ENCODE data around the gene NEK4.

Gene NEK4

DNA sequence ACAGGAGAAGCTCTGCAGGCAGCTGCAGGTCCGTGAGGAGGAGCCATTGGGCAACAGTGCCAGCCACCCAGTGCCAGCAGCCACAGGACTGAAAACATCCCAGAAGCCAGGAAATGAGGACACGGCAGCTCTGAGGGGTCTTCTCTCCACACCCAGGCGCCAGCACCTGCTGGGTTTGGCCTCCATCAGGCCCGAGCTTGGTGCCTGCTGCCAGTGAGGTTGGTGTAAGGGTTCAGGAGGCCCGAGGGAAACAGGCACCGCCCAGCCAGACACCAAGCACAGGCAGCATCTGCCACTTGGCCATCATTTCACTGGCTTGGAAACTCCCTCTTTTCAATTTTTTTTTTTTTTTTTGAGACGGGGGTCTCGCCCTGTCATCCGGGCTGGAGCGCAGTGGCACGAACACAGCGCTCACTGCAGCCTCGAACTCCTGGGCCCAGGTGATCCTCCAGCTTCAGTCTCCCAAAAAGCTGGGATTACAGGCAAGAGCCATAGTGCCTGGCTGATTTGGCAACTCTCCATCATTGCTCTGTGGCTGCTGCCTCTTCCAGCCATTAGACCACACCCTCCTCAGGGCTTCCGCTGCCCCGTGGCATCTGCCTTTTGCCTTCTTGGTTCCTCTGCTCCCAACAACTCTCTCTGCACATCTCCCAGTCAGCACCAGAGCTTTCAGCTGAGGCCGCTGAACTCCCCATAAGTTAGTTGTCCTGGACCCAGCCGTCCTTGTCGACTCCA, 22.4 kb upstream of the NEK4 start:
- no peak for DNase-seq

- DNase-seq, result no peak
Measured at GRCh38 chr3:52792413-52792812, 21.7 kb upstream of the NEK4 start.

DNA sequence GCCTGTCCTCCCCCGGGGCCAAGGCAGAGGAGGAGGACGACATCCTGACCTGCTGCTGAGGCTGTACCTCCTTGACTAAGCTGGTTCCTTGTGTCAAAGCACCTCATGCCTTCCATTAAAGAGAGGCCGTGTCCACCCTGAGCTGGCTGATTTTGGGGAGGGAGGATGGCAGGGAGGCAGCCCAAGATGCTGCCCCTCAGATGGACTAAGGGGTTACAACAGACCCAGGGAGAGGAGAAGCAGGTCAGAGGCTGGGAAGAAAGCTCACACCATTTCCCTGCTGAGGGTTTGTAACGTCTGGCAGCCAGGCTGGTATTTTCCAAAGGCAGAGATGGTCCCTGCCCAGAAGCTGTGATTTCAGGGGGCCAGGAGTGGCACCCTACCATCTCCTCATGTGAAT, 21.2 kb upstream of the NEK4 start:
- DNase-seq, result no peak

- DNase-seq, result no peak
Measured at GRCh38 chr3:52791366-52791765, 20.6 kb upstream of the NEK4 start.

- no peak for DNase-seq
Measured at GRCh38 chr3:52790741-52791140, 20.0 kb upstream of the NEK4 start.

DNA sequence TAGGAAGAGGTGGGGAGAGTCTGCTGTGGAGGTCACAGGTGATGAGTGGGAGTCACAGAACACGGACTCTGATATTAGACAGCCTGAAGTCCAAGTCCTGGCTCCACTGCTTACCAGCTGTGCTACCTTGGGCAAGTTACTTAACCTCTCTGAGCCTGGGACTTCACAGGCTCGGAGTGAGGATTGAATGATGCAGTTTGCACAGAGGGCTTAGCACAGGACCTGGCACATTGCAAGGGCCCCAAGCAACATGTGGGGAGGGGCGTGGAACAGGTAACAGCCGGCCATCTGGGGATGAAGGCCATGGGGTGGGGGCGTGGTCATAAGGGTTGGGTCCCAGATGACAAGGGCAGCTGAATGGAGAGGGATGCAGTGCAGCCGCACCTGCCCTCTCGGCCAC, 19.6 kb upstream of the NEK4 start:
- no peak for DNase-seq

- DNase-seq, result no peak
Measured at GRCh38 chr3:52789746-52790040, 19.0 kb upstream of the NEK4 start.

DNA sequence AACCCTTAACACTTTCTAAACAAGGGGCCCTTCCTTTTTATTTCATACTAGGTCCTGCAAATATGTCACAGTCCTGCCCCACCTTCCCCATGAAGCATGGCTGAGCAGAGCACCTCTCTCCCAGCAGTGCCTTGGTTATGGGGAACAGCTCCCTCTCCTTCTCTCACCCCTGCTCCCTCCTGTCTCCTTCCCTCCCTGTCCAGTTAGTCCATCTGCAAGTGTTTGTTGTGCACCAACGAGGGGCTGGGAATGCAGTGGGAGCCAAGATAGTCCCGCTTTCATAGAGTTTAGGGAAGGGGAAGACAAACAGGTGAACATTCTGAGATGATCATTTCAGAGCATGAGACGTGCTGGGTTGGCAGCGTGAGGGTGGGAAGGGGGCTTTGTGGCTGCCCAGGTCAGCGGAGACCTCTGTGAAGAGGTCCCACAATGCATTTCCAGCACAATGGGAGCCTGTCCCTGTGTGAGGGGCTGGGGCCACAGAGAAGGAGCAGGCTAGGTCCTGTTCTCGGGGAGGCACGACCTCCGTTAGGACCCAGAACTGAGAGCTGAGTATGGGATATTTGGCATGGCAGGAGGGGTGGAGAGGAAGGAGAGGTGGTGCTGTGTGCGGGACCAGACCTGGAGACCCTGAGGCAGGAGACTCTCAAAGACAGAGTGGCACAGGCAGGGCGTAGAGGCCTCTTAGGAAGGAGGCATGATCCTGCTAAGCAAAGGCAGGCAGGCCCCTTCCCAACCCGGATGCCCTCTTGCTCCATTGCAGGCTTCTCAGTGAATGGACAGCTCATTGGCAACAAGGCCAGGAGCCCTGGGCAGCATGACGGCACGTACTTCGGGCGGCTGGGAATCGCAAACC, 18.4 kb upstream of the NEK4 start:
- DNase-seq, result no peak

DNA sequence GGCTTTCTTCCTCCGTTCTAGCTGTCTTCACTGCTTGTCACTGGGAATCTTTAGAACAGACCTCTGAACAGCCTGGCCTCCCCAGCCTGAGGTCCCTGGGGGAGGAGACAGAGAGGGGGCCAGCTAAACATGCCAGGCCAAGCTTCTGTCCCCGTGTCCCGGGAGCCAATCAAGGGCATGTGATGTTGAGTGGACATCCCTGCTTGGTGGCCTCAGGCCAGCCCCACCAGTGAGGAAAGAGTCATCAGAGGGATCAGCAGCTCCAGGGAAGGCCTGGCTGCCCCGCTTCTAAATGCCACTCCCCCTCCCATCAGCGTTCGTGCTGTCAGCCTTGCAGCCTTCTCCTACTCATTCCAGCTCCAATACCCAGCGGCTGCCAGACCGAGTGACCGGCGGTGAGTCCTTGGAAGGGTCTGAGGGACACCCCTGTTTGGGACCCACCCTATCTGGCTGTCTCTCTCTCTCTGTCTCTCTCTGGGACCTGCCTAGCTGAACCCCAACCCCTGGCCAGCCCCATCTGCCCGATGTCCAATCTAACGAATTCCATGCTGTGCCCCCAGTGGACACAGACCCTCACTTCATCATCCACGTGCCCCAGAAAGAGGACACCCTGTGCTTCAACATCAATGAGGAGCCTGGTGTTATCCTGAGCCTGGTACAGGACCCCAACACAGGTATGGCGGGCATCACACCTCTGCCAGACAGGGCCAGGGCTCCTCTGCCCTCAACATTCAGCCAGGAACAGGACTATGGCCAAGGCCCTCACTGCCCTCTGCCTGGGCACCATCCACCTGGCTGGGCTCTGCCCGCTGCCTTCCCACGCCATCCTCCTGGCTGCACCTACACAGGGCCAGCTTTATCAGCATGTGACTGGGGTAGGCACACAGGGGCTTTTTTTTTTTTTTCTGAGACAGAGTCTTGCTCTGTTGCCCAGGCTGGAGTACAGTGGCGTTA, 17.2 kb upstream of the NEK4 start:
- DNase-seq, result no peak

DNA sequence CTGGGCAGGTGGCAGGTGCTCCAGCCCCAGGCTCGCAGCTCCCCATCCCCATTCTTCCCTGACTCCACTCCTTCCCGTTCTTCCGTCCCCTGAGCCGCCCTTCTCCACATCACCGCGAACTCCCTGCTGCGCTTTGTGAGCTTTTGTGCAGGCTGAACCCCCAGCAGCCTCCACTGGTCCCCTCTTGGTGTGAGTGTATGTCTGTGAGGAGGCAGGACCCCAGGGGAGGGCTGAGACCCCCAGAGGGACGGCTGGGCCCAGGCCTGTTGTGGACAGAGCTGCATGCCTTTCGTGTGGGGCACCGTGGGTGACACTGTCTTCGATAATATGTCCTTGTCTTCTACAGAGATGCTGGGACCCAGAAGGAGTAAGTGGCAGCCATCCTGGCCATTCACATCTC, 16.5 kb upstream of the NEK4 start:
- no peak for DNase-seq

DNA sequence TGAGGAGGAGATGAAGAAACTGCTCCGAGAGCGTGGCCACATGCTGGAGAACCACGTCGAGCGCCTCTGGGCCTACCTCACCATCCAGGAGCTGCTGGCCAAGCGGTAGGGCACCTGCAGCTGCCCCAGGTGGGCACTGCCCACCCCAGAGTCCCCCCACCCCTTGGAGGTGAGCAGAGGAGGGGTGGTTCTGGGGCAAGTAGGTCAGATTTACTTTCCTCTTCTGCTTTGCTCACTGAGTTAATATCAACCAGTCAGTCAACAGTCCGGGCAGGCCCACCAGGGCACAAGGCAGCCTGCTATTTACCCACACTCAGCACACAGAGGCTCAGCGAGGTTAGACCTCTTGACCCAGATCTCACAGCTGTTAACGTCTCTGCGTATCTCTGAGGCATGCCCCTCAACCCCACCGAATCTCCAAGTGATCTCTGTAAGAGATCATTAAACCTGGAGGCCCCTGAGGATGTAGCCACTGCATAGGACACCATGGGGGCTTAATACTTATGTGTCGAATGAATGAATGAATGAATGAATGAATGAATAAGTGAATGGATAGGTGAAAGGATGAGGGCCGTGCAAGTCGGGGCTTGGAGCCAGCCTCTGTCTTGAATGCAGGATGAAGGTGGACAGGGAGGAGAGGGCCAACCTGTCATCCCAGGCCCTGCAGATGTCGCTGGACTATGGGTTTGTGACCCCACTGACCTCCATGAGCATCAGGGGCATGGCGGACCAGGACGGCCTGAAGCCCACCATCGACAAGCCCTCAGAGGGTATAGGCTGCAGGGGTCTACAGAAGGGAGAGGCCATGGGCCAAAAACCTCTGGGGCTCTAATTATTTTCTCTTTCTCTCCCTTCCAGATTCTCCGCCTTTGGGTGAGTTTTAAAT, 15.8 kb upstream of the NEK4 start:
- DNase-seq, result no peak

DNA sequence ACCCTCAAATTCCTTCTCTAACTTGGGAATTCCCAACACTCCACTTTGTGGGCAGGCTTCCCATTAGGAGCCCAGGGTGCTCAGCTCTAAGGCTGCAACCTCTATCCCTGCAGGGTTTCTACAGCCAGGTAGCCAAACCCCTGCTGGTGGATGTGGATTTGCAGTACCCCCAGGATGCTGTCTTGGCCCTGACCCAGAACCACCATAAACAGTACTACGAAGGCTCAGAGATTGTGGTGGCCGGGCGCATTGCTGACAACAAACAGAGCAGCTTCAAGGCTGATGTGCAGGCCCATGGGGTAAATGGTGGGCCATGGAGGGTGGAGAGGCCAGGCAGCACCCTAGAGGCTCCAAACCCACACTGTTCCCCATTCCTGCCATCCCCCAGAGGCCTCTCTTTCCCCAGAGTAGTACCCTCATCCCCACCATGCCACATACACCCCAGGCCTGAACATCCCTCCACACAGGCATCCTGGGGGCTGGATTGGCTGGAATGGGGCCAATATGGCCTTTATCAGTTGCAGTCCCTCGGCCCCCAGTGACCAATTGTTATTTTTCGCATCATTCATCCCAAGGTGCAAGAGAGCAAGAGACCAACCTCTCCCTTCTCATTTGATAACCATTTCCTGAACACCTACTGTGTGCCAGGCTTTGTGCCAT, 14.3 kb upstream of the NEK4 start:
- DNase-seq, result no peak

- no peak for DNase-seq
Measured at GRCh38 chr3:52784021-52784621, 13.4 kb upstream of the NEK4 start.

DNA sequence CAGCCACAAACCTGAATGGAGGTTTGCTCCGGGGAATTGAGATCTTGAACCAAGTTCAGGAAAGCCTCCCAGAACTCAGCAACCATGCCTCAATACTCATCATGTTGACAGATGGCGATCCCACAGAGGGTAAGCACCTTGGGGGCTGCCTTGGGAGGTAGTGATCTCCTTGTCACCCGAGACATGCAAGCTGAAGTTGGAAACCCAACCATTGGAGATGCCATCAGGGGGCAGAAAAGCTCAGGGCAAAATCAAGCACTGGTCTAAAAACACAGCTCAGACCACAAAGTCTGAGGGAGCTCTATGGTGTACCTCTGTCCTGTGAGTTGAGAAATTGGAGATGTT, 12.4 kb upstream of the NEK4 start:
- DNase-seq, result no peak

DNA sequence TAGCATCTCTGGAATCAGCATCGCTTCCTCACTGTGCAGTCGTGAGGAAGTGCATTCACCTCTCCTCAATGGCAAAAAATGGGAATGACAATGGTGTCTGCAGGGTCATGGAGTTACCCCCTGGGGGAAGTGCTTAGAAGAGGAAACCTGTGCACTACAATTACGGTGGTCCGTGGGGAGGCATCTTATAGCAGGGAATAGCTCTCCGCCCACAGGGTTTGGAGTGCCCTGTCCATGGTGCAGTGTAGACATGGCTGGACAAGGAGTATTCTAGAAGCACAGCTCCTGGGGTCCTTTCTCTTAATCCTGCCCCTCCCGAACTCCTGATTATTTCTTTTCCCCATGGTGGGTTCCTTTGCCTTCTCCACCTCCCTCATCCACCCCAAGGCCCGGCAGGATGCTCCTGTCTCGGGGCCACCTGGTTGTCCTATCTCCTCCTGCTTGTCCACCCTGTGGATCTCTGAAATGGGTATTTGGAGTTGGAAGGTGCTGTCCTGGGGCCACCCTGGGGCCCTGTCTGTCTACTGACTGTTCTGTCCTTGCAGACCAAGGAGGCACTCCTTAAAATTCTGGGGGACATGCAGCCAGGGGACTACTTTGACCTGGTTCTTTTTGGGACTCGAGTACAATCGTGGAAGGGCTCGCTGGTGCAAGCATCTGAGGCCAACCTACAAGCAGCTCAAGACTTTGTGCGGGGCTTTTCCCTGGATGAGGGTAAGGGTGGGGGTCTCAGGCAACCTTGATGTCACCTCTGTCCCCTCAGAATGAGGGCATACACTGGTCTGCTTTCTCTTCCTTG, 11.9 kb upstream of the NEK4 start:
- no peak for DNase-seq

DNA sequence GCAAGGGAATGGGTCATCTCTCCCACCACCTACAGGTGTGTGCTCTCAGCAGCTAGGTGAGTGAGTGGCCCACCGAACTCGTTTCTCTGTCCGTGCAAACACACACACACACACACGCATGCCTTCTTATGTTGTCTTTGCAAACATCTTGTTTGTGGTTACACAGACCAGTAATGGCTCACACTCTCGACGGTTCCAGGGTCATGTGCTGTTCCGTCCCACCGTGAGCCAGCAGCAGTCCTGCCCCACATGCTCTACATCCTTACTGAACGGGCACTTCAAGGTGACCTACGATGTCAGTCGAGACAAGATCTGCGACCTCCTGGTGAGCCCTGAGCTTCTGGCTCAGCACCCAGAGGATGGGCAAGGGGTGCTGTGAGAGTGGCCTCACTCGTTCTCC, 11.0 kb upstream of the NEK4 start:
- DNase-seq, result no peak

GRCh38 chr3:52779837-52780585, 9.3 kb upstream of the NEK4 start:
- no peak for DNase-seq

DNA sequence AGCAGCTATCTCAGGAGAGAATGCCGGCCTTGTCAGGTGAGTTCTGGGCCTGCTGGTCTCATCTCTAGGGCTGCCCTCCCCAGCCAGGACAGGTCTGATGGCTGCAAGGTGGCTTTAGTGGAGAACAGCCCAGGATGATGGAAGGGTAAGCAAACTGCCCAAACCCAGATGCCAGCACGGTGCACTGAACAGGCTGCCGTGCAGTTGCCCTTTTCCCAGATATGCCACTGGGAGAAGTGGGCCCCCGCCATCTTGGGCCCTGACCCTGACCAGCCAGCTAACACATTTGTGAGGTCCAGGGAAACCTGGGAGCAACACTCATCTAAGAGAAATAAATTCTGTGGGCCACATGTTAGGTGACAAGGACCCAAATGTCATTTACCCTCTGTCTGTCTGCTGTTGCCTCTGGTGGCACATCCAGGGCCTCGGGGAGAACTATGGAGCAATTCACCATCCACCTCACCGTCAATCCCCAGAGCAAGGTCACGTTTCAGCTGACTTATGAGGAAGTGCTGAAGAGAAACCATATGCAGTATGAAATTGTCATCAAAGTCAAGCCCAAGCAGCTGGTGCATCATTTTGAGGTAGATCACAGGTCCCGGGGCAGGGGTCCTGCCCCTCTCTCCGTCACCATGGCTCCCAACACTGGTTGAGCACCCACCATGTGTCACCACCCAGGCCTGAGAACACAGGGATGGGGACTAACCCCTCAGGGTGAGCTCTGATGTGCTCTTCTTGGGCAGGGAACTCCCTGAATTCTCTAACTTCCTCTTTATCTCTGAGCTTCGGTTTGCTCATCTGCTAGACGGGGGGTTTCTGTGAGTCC, 8.5 kb upstream of the NEK4 start:
- no peak for DNase-seq
